ENCODE data around the gene LTK.

DNA sequence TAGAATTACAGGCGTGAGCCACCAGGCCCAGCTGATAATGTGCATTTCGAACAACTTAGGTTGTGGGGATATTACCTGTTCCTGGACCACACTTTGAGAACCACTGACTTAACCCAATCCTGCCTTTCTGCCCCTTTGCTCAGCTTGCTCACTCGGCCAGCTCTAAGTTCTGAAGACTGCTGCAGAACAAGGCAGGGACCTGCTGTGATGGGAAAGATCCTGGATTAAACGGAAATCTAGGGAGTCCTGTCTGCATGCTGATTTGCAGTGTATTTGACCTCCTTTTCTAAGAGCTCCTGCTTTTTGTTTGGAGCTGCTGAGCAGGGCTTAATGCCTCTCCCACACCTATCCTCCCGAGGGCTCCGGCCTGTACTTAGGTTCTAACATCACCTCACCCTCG is 2.9 kb downstream of the LTK start:
- no peak for TF ChIP-seq POLR2A (IDR thresholded peaks at IDR 0.05)
- TF ChIP-seq, protein P1, sequence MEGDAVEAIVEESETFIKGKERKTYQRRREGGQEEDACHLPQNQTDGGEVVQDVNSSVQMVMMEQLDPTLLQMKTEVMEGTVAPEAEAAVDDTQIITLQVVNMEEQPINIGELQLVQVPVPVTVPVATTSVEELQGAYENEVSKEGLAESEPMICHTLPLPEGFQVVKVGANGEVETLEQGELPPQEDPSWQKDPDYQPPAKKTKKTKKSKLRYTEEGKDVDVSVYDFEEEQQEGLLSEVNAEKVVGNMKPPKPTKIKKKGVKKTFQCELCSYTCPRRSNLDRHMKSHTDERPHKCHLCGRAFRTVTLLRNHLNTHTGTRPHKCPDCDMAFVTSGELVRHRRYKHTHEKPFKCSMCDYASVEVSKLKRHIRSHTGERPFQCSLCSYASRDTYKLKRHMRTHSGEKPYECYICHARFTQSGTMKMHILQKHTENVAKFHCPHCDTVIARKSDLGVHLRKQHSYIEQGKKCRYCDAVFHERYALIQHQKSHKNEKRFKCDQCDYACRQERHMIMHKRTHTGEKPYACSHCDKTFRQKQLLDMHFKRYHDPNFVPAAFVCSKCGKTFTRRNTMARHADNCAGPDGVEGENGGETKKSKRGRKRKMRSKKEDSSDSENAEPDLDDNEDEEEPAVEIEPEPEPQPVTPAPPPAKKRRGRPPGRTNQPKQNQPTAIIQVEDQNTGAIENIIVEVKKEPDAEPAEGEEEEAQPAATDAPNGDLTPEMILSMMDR (IDR thresholded peaks at IDR 0.05) = no peak

Data from adrenal gland (tissue), 5 donors.